ENCODE measurements around the gene SMIM15.

SMIM15 gene

GRCh38 chr5:61159070-61159469 is 3.2 kb downstream of the SMIM15 start:
- DNase-seq = no peak

- no peak for DNase-seq
These were observed 10.4 kb downstream of the SMIM15 start for GRCh38 chr5:61151893-61152292.

- DNase-seq = no peak
These were observed 13.8 kb downstream of the SMIM15 start for GRCh38 chr5:61148515-61148914.

GRCh38 chr5:61142811-61143210 is 19.5 kb downstream of the SMIM15 start:
- no peak for DNase-seq

- no peak for DNase-seq
These were observed 19.9 kb downstream of the SMIM15 start for GRCh38 chr5:61142391-61142790.

- DNase-seq = no peak
These were observed 20.5 kb downstream of the SMIM15 start for GRCh38 chr5:61141801-61142200.

GRCh38 chr5:61139931-61140330 is 22.3 kb downstream of the SMIM15 start:
- DNase-seq = no peak

GRCh38 chr5:61139094-61139873 is 23.0 kb downstream of the SMIM15 start:
- no peak for DNase-seq

- no peak for DNase-seq
These were observed 24.4 kb downstream of the SMIM15 start for GRCh38 chr5:61137835-61138234.

- no peak for DNase-seq
These were observed 29.7 kb downstream of the SMIM15 start for GRCh38 chr5:61132559-61132958.

- no peak for DNase-seq
These were observed 32.0 kb downstream of the SMIM15 start for GRCh38 chr5:61130289-61130688.

- no peak for DNase-seq
These were observed 39.1 kb downstream of the SMIM15 start for GRCh38 chr5:61123145-61123544.

GRCh38 chr5:61120534-61120933 is 41.7 kb downstream of the SMIM15 start:
- no peak for DNase-seq

- no peak for DNase-seq
These were observed 43.2 kb downstream of the SMIM15 start for GRCh38 chr5:61119066-61119465.

GRCh38 chr5:61115968-61116367 is 46.3 kb downstream of the SMIM15 start:
- DNase-seq = no peak

GRCh38 chr5:61114441-61114840 is 47.8 kb downstream of the SMIM15 start:
- DNase-seq = no peak
